Measurements from ENCODE around the gene LPP.

DNA sequence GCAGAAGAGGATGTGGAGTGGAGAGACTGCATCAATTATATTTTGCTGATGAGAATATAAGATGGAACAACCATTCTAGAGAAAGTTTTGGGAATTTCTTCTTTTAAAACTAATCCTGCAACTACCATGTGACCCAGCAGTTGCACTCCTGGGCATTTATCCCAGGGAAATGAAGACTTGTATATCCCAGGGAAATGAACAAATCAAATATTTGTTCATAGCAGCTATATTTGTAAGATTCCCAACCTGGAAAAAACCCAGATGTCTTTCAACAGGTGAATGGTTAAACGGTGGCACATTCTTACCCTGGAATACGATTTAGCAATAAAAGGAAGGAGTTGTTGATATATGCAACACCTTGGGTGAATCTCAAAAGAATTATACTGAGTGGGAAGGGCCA, 632.5 kb downstream of the LPP start:
- no peak for TF ChIP-seq CTCF (IDR thresholded peaks at IDR 0.05)
- no peak for TF ChIP-seq ZFX (IDR thresholded peaks at IDR 0.05; ENCODE audit: borderline replicate concordance)

All from 22Rv1 (cell line).